Keratinocyte (primary cell): ENCODE data around the gene MRPL43. TPM values are rescaled to one million over a fixed set of nuclear protein-coding genes. Genes with fewer than 3 reads are reported as not detected.

Experiments used
- DNase-seq: peaks from one replicate; pipeline ENCODE4 v3.0.0-alpha.2; 2011; ENCODE audit warnings: low read depth, missing footprints, low spot score
- FAIRE-seq: peaks from 2 replicates; lab custom pipeline; 2011; peaks lifted over from hg19 to GRCh38; lab: Jason Lieb, UNC
- H2AFZ ChIP-seq: 2 replicates; pipeline ENCODE4 v1.6.0; 2012; ENCODE audit warnings: low read length, control low read depth, inconsistent platforms; ENCODE audit not compliant: control insufficient read depth
- H3K27ac ChIP-seq: 2 replicates; pipeline ENCODE4 v1.5.1; 2011; ENCODE audit warnings: low read length; ENCODE audit not compliant: control insufficient read depth, insufficient read depth
- H3K27me3 ChIP-seq: 3 replicates; pipeline ENCODE4 v1.6.0; 2011; ENCODE audit warnings: low read length; ENCODE audit not compliant: control insufficient read depth, insufficient read depth; ENCODE audit errors: extremely low read depth
- H3K36me3 ChIP-seq, 2 experiments: 2 replicates in 1 of 2; 3 replicates in 1 of 2; pipeline ENCODE4 v1.5.1; 2011; ENCODE audit warnings: low read length in 2 of 2, mild to moderate bottlenecking in 1 of 2; ENCODE audit not compliant: control insufficient read depth in 2 of 2, insufficient read depth in 2 of 2; ENCODE audit errors: extremely low read depth in 1 of 2
- H3K4me1 ChIP-seq: 3 replicates; pipeline ENCODE4 v1.5.1; 2011; ENCODE audit warnings: low read length; ENCODE audit not compliant: control insufficient read depth, insufficient read depth; ENCODE audit errors: extremely low read depth
- H3K4me2 ChIP-seq: 3 replicates; pipeline ENCODE4 v1.6.0; 2011; ENCODE audit warnings: low read depth, low read length; ENCODE audit not compliant: control insufficient read depth, insufficient read depth; ENCODE audit errors: extremely low read depth
- H3K4me3 ChIP-seq, 3 experiments: fragments of 200-600 bp in 1 of 3; sonication (generic) in 1 of 3; 2 replicates in 2 of 3; 3 replicates in 1 of 3; pipeline ENCODE4 v1.5.1; 2011 to 2016; ENCODE audit warnings: low read length in 3 of 3, mild to moderate bottlenecking in 3 of 3, control low read depth in 2 of 3, inconsistent platforms in 1 of 3, low read depth in 1 of 3, mixed read lengths in 1 of 3, mixed run types in 1 of 3, moderate library complexity in 1 of 3; ENCODE audit not compliant: control insufficient read depth in 2 of 3, insufficient read depth in 2 of 3; ENCODE audit errors: extremely low read depth in 1 of 3
- H3K79me2 ChIP-seq: 2 replicates; pipeline ENCODE4 v1.6.0; 2012; ENCODE audit warnings: low read length; ENCODE audit not compliant: control insufficient read depth, insufficient read depth
- H3K9ac ChIP-seq: 3 replicates; pipeline ENCODE4 v1.6.0; 2011; ENCODE audit warnings: low read length; ENCODE audit not compliant: control insufficient read depth, insufficient read depth; ENCODE audit errors: extremely low read depth
- H3K9me1 ChIP-seq: 3 replicates; pipeline ENCODE4 v1.6.0; 2011; ENCODE audit warnings: low read length; ENCODE audit not compliant: control insufficient read depth, insufficient read depth; ENCODE audit errors: extremely low read depth
- H3K9me3 ChIP-seq: 2 replicates; pipeline ENCODE4 v1.5.1; 2012; ENCODE audit warnings: low read depth, low read length; ENCODE audit not compliant: control insufficient read depth
- H4K20me1 ChIP-seq: 3 replicates; pipeline ENCODE4 v1.6.0; 2011; ENCODE audit warnings: low read length; ENCODE audit not compliant: control insufficient read depth, insufficient read depth; ENCODE audit errors: extremely low read depth
- EZH2 ChIP-seq: IDR thresholded peaks from one replicate; pipeline ENCODE4 v1.6.1; 2012; ENCODE audit warnings: inconsistent platforms, mild to moderate bottlenecking, low read length, moderate library complexity
- dilution Hi-C: fragments of 300-500 bp; cut with MboI; formaldehyde crosslinking; loops from one replicate; pipeline ENCODE4 v1.7.0; 2020; ENCODE audit warnings: low sequenced_read_pairs; ENCODE audit not compliant: extremely low pct_ligation_motif_present
- polyA plus RNA-seq, 5 experiments: library from polyadenylated mRNA; depleted of rRNA in 3 of 5; stranded (reverse) in 3 of 5; stranded (forward) in 1 of 5; unstranded in 1 of 5; fragments of >200 nt; gene quantifications; 1 replicate in 1 of 5; 2 replicates in 3 of 5; 3 replicates in 1 of 5; pipeline versions ENCODE4 v1.2.1 to v1.2.3, GENCODE V29; 2011 to 2012; ENCODE audit warnings: missing spikeins in 2 of 5, low read depth in 1 of 5, low replicate concordance in 1 of 5
- TF ChIP-seq, protein P1 (sequence below), 3 experiments: IDR thresholded peaks in 1 of 3; conservative IDR thresholded peaks in 1 of 3; optimal IDR thresholded peaks in 1 of 3; 2 replicates in 2 of 3; 3 replicates in 1 of 3; pipeline versions ENCODE3 to v1.5.1; 2011; ENCODE audit warnings: low read length in 3 of 3, mild to moderate bottlenecking in 3 of 3, moderate library complexity in 2 of 3, control low read depth in 1 of 3, inconsistent platforms in 1 of 3; ENCODE audit not compliant: insufficient read depth in 2 of 3; ENCODE audit errors: extremely low read depth in 1 of 3

Gene MRPL43
- polyA plus RNA-seq, 1 donor (not counting 4 experiments of a cell fraction or from before 2014, with no cell fraction given): 71.1 TPM

GRCh38 chr10:101018118-101018599, 30.9 kb upstream of the MRPL43 start:
- H3K4me3 ChIP-seq: no peak overlapping the region
- dilution Hi-C loops: no loop called here
- no peaks in the 10 kb centered on the region for H3K9me1 ChIP-seq
- peaks cover 4% of the 10 kb centered on the region for H3K27me3 ChIP-seq
- FAIRE-seq: no peak
- peaks cover 15% of the 10 kb centered on the region for H3K4me1 ChIP-seq
- no peak overlapping the region for H2AFZ ChIP-seq
- H3K9me3 ChIP-seq: no peaks in the 10 kb centered on the region
- H3K4me2 ChIP-seq: no peak overlapping the region
- peaks cover 2% of the 10 kb centered on the region for H4K20me1 ChIP-seq
- no peak overlapping the region for H3K9ac ChIP-seq
- no peaks in the 10 kb centered on the region for H3K79me2 ChIP-seq
- no peak for DNase-seq
- no peak for TF ChIP-seq EZH2
- TF ChIP-seq, protein P1, sequence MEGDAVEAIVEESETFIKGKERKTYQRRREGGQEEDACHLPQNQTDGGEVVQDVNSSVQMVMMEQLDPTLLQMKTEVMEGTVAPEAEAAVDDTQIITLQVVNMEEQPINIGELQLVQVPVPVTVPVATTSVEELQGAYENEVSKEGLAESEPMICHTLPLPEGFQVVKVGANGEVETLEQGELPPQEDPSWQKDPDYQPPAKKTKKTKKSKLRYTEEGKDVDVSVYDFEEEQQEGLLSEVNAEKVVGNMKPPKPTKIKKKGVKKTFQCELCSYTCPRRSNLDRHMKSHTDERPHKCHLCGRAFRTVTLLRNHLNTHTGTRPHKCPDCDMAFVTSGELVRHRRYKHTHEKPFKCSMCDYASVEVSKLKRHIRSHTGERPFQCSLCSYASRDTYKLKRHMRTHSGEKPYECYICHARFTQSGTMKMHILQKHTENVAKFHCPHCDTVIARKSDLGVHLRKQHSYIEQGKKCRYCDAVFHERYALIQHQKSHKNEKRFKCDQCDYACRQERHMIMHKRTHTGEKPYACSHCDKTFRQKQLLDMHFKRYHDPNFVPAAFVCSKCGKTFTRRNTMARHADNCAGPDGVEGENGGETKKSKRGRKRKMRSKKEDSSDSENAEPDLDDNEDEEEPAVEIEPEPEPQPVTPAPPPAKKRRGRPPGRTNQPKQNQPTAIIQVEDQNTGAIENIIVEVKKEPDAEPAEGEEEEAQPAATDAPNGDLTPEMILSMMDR (optimal IDR thresholded peaks at IDR 0.05 in 1 of 3, IDR thresholded peaks at IDR 0.05 in 1 of 3, conservative IDR thresholded peaks at IDR 0.05 in 1 of 3; ENCODE audit: extremely low read depth in 1 of 3, insufficient read depth in 2 of 3, low read length in 3 of 3): no peak
- no peak overlapping the region for H3K27ac ChIP-seq
- no peaks in the 10 kb centered on the region for H3K36me3 ChIP-seq

- no peak for FAIRE-seq
- no peak overlapping the region for H3K27ac ChIP-seq
- H4K20me1 ChIP-seq: peaks cover 2% of the 10 kb centered on the region
- H3K27me3 ChIP-seq: peaks cover 4% of the 10 kb centered on the region
- H2AFZ ChIP-seq: no peak overlapping the region
- no peaks in the 10 kb centered on the region for H3K79me2 ChIP-seq
- no peaks in the 10 kb centered on the region for H3K9me1 ChIP-seq
- H3K4me2 ChIP-seq: no peak overlapping the region
- no peak for TF ChIP-seq EZH2
- TF ChIP-seq, protein P1 (optimal IDR thresholded peaks at IDR 0.05 in 1 of 3, IDR thresholded peaks at IDR 0.05 in 1 of 3, conservative IDR thresholded peaks at IDR 0.05 in 1 of 3; ENCODE audit: extremely low read depth in 1 of 3, insufficient read depth in 2 of 3, low read length in 3 of 3): no peak
- no peak overlapping the region for H3K4me3 ChIP-seq
- peaks cover 25% of the 10 kb centered on the region for H3K4me1 ChIP-seq
- dilution Hi-C loops: no loop called here
- no peak overlapping the region for H3K9ac ChIP-seq
- no peak for DNase-seq
- no peaks in the 10 kb centered on the region for H3K9me3 ChIP-seq
- H3K36me3 ChIP-seq: no peaks in the 10 kb centered on the region
Measured at GRCh38 chr10:101016814-101017213, 29.5 kb upstream of the MRPL43 start.
